Epithelial cell of esophagus (primary cell): ENCODE data around the gene MEN1.

Experiments used
- DNase-seq: peaks from one replicate; pipeline ENCODE4 v3.0.0; 2010; ENCODE audit warnings: low read depth
- H3K4me3 ChIP-seq: 2 replicates; pipeline ENCODE4 v1.5.1; 2011; ENCODE audit warnings: mild to moderate bottlenecking, low read length, control low read depth
- TF ChIP-seq, protein P1 (sequence below): IDR thresholded peaks from 2 replicates; pipeline ENCODE4 v1.5.1; 2011; ENCODE audit warnings: low read depth, mild to moderate bottlenecking, low read length, control low read depth, inconsistent platforms; ENCODE audit not compliant: insufficient read depth; ENCODE audit errors: missing control alignments

MEN1 gene

DNA sequence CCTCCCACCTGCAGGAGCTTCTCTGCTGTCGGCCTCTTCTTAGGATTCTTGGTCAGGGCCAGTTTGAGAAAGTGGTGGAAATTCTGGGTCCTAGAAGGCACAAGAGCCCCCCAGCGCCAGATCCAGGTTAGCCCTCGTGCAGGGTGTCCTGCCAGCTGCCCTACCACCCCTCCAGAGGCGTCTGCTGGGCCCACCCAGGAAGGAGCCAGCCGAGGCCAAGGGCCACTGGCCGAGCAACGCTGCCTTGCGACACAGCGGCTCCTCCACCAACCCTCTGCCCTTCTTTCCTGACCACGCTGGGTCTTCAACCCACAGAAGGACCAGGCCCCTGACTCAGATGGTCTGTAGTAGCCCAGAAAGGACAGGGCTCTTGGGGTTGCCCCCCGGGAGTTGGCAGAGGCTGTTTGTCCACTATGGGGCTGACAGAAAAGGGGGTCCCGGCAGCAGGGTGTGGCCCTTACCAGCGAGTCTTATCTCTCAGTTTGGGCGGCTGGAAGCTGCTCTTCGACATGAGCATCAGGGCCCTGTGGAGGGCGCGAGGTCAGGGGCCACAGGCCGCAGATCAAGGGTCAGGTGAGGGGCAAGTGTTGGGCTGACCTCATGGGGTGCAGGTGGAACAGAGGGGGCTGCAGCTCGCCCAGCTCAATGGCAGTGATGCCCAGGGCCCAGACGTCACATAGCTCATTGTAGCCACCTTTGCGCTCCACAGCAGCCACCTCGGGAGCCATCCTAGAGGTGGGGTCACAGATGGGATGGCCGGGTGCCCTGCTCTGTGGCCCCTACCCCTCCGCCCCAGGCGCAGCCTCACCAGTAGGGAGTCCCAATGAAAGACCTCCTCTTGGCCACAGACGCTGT lies 9.8 kb downstream of the MEN1 start:
- H3K4me3 ChIP-seq: no peak overlapping the region
- TF ChIP-seq, protein P1, sequence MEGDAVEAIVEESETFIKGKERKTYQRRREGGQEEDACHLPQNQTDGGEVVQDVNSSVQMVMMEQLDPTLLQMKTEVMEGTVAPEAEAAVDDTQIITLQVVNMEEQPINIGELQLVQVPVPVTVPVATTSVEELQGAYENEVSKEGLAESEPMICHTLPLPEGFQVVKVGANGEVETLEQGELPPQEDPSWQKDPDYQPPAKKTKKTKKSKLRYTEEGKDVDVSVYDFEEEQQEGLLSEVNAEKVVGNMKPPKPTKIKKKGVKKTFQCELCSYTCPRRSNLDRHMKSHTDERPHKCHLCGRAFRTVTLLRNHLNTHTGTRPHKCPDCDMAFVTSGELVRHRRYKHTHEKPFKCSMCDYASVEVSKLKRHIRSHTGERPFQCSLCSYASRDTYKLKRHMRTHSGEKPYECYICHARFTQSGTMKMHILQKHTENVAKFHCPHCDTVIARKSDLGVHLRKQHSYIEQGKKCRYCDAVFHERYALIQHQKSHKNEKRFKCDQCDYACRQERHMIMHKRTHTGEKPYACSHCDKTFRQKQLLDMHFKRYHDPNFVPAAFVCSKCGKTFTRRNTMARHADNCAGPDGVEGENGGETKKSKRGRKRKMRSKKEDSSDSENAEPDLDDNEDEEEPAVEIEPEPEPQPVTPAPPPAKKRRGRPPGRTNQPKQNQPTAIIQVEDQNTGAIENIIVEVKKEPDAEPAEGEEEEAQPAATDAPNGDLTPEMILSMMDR: no peak
- DNase-seq: no peak

DNA sequence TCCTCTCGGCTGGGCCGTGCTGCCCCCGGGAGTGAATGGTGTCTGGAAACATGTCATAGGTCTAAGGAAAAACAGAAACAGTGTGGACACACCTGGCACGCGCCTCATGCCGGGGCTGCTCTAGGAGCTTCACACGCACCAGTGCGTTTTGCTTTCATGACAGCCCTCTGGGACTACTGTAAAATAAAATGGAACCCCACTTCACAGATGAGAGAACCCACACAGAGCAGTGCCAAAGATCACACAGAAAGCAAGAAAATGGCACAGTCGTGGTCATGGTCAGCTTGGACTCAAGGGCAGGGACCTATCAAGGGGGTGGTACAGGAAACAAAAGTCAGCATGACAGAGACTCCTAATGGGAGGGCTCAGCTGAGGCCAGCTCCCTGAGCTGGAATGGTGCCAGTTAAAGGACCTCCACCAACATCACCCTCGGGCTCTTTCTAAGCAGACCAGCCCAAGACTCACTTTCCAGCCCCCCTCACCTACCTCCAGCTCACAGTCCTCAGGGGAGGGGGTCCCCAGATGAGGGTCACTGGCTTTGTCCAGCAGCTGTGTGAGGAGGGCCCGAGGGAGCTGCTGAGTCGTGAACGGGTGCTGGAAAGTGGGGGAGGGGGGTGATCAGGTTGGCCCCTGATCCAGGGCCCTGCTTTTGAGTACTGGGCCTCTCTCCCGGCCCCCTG lies 10.6 kb downstream of the MEN1 start:
- DNase-seq: no peak
- no peak overlapping the region for H3K4me3 ChIP-seq
- TF ChIP-seq, protein P1: no peak

DNA sequence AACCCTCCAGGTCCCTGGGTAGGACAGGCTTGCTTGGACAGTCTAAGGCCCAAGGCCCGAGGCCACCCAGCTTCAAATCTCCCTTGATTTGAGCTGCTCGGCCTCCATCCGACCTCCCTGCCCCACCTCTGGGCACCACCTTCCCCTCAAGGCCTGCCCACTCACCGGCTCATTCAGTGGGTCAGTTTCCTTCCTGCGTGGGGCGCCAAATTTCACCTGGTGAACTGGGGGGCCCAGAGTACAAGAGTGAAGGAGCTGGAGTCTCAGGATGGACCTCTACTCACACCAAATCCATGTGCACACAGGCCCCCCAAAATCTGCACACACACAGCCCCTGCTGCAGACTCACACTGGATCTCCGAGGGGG lies 11.1 kb downstream of the MEN1 start:
- TF ChIP-seq, protein P1: no peak
- DNase-seq: no peak
- no peak overlapping the region for H3K4me3 ChIP-seq

DNA sequence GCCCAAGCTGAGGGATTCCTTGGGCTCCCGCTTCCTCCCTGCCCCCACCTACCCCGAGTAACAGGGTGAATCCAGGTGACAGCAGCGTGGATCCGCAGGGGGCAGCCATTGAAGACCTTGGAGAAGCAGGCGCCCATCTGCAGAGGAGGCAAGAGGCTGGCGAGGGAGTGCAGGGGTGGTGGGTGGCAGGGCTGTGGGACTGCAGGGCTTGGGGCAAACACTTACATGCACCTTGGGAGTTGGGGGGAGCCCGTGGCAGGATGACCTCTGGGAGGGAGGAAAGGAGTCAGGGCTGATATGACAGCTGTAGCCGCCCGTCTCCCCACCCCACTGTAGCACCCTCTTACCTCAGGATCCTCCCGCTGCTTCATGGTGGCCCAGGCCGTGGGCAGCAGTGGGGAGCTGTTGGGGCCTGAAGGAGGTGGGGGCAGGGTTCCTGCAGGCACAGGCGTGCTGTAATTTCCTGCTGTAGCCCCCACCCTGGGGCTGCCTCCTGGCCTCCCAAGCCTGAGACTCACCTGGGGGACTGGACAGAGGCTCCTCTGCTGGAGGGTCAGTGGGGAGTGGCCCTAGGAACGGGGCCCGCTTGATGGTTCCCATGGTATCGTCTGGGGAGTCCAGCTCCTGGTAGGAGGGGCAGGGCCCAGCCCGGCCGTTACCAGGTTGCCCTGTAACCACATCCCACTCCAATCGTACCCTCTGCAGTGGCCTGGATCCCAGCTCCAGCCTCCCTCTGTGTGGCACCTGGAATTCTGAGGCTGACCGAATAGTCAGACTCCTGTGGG lies 13.4 kb downstream of the MEN1 start:
- no peak for DNase-seq
- H3K4me3 ChIP-seq: no peak overlapping the region
- TF ChIP-seq, protein P1: no peak

DNA sequence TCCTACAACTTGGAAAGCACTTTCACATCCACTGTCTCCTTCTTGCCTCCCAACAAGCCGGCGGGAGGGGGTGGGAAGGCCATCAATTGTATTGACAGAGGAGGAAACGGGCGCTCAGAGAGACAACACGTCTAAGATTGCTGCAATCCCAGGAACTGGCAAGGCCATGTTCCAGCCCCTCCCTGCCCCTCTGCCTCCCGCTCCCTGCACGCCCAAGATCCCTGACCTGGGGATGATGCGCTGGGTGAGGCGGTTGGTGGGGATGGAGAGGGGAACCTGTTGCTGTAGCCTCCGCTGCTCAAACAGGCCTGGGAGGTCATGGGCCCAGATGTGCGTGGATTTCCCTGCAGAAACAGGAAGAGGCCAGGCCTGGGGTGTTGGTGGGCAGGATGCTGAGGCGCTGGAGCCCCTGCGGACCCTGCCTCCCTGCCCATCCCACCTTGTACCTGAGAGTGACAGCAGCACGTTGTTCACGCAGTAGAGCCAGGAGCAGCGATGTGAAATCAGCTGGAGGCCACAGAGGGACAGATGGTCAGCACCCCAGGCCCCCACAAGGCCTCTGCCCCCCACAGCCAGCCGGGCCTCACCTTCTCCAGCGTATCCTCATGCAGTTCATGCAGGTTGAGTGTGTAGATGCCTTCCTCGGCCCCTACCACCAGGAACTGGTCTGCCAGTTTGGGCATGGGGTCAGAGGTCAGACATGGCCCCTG lies 14.1 kb downstream of the MEN1 start:
- DNase-seq: no peak
- TF ChIP-seq, protein P1: no peak
- no peak overlapping the region for H3K4me3 ChIP-seq

DNA sequence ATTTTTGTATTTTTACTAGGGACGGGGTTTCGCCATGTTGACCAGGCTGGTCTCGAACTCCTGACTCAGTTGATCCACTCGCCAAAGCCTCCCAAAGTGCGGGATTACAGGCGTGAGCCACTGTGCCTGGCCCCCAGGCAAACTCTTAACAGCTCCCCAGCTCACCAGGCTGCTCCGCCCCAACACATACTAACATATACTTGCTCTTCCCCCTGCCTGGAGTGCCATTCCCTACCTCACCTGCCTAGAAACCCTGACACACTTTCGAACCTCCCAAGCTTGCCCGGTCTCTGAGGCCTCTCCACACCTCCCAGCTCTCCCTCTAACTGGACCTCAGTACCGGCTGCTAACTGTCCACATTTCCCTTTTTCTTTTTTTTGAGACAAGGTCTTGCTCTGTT lies 15.8 kb downstream of the MEN1 start:
- no peak for DNase-seq
- TF ChIP-seq, protein P1: no peak
- H3K4me3 ChIP-seq: no peak overlapping the region
